SU-DHL-6 (cell line): ENCODE results near the gene RAB31.

Experiments used
- H2AFZ ChIP-seq: fragments of 200-600 bp; sonication (generic); 2 replicates; pipeline ENCODE4 v1.6.1; 2014; ENCODE audit warnings: low read depth, mild to moderate bottlenecking, moderate library complexity, mixed read lengths, antibody characterized with exemption, low read length; ENCODE audit not compliant: severe bottlenecking
- H3F3A ChIP-seq: fragments of 200-600 bp; shearing (Covaris generic); 2 replicates; pipeline ENCODE4 v1.6.0; 2016; ENCODE audit warnings: antibody characterized with exemption, mild to moderate bottlenecking; ENCODE audit not compliant: insufficient read depth
- H3K27ac ChIP-seq: fragments of 200-600 bp; sonication (generic); 2 replicates; pipeline ENCODE4 v1.5.1; 2016; ENCODE audit warnings: low read depth, mild to moderate bottlenecking, low read length, moderate library complexity, mixed read lengths
- H3K27me3 ChIP-seq: fragments of 200-600 bp; sonication (generic), shearing (Covaris generic); 2 replicates; pipeline ENCODE4 v1.6.0; 2014; ENCODE audit warnings: mild to moderate bottlenecking, low read length
- H3K36me3 ChIP-seq: fragments of 200-600 bp; sonication (generic); 2 replicates; pipeline ENCODE4 v1.6.1; 2014; ENCODE audit warnings: mild to moderate bottlenecking, low read length, mixed read lengths
- H3K4me2 ChIP-seq: fragments of 300-600, 200-600 bp; shearing (Covaris generic), sonication (generic); 2 replicates; pipeline ENCODE4 v1.6.0; 2014; ENCODE audit warnings: low read length, low read depth, mild to moderate bottlenecking; ENCODE audit not compliant: poor library complexity, severe bottlenecking
- H3K4me3 ChIP-seq: fragments of 200-600 bp; sonication (generic); 2 replicates; pipeline ENCODE4 v1.5.1; 2014; ENCODE audit warnings: antibody characterized with exemption, low read length, mild to moderate bottlenecking, mixed read lengths; ENCODE audit not compliant: insufficient read depth, poor library complexity, severe bottlenecking
- H3K79me2 ChIP-seq: fragments of 200-600 bp; sonication (generic); 2 replicates; pipeline ENCODE4 v1.6.1; 2014; ENCODE audit warnings: mild to moderate bottlenecking, low read length, moderate library complexity; ENCODE audit not compliant: insufficient read depth
- H3K9ac ChIP-seq: fragments of 200-600 bp; sonication (generic); 2 replicates; pipeline ENCODE4 v1.7.0; 2014; ENCODE audit warnings: mild to moderate bottlenecking, low read length
- H3K9me2 ChIP-seq: fragments of 200-600 bp; sonication (generic); replicated peaks from 2 replicates; pipeline ENCODE4 v1.6.1; 2014; ENCODE audit warnings: low read length; ENCODE audit not compliant: insufficient read depth
- H3K9me3 ChIP-seq: fragments of 200-600 bp; sonication (generic); 2 replicates; pipeline ENCODE4 v1.6.1; 2014; ENCODE audit warnings: low read length, mixed read lengths; ENCODE audit not compliant: insufficient read depth
- H4K20me1 ChIP-seq: fragments of 200-600 bp; sonication (generic); 2 replicates; pipeline ENCODE4 v1.6.1; 2014; ENCODE audit warnings: low read depth, mild to moderate bottlenecking, antibody characterized with exemption, low read length, moderate library complexity, mixed read lengths
- CTCF ChIP-seq: fragments of 200-600 bp; sonication (generic); IDR thresholded peaks from one replicate; pipeline ENCODE4 v1.5.1; 2017; ENCODE audit warnings: antibody characterized with exemption, mild to moderate bottlenecking, low read length, moderate library complexity; ENCODE audit not compliant: insufficient read depth, poor library complexity, severe bottlenecking
- EZH2phosphoT487 ChIP-seq: fragments of 200-600 bp; sonication (generic), shearing (Covaris generic); conservative IDR thresholded peaks from 2 replicates; pipeline ENCODE4 v1.6.1; 2018; ENCODE audit warnings: mild to moderate bottlenecking, antibody characterized with exemption, low read length, moderate library complexity, mixed read lengths

The RAB31 gene

DNA sequence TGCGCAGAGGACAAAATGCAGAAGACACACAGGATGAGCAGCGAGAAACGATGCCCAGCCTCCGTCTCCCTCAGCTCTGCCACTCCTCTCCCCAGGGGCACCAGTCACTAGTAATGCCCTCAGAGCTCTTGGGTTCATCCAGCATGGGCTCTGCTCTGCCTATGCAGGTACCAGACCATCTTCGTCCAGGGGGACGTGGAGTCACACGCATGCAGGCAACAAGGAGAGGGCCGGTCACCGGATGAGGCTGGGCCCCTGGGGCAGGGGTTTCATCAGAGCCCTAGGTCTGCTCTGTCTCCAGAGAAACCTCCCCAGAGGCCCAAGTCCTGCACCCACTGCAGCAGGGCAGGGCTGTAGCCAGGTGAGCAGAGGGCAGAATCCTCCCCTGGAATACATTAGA lies 23.9 kb downstream of the RAB31 start:
- H2AFZ ChIP-seq, result no peak overlapping the region
- no peak overlapping the region for H3K4me2 ChIP-seq
- no peaks in the 10 kb centered on the region for H3K9me2 ChIP-seq
- H3K36me3 ChIP-seq, result no peaks in the 10 kb centered on the region
- H3K27ac ChIP-seq, result no peak overlapping the region
- H3K4me3 ChIP-seq, result no peak overlapping the region
- no peak overlapping the region for H3K9ac ChIP-seq
- H3K27me3 ChIP-seq, result no peaks in the 10 kb centered on the region
- no peaks in the 10 kb centered on the region for H3F3A ChIP-seq
- TF ChIP-seq CTCF, result no peak
- no peak for TF ChIP-seq EZH2phosphoT487
- H3K9me3 ChIP-seq, result no peaks in the 10 kb centered on the region
- H4K20me1 ChIP-seq, result no peaks in the 10 kb centered on the region
- H3K79me2 ChIP-seq, result no peaks in the 10 kb centered on the region

GRCh38 chr18:9734189-9734588 lies 26.1 kb downstream of the RAB31 start:
- H3K9me2 ChIP-seq, result no peaks in the 10 kb centered on the region
- H3K27ac ChIP-seq, result no peak overlapping the region
- no peak overlapping the region for H3K4me3 ChIP-seq
- no peak overlapping the region for H3K9ac ChIP-seq
- H3K27me3 ChIP-seq, result no peaks in the 10 kb centered on the region
- no peaks in the 10 kb centered on the region for H3K9me3 ChIP-seq
- no peak overlapping the region for H2AFZ ChIP-seq
- no peaks in the 10 kb centered on the region for H3K36me3 ChIP-seq
- H3K79me2 ChIP-seq, result no peaks in the 10 kb centered on the region
- no peaks in the 10 kb centered on the region for H4K20me1 ChIP-seq
- no peak for TF ChIP-seq EZH2phosphoT487
- no peak for TF ChIP-seq CTCF
- no peak overlapping the region for H3K4me2 ChIP-seq
- no peaks in the 10 kb centered on the region for H3F3A ChIP-seq

DNA sequence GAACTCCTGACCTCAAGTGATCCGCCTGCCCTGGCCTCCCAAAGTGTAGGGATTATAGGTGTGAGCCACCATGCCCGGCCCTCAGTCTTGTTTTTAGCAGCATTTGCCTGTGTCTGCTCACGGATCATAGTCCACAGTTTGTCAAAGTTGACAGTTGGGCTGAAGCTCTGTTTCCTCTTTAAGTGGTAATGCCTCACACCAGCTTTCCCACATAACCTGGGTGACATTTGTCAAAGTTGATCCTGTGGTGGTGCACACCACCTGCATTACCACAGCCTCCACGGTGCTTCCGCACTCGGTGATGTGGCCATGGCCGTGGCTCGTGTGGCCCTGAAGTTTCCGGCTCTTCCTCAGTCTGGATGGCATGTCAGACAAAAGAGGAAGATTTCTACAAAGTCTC lies 27.1 kb downstream of the RAB31 start:
- Histone ChIP-seq H3K4me2 (no peak overlapping the region), H4K20me1 (no peaks in the 10 kb centered on the region), H3K4me3 (no peak overlapping the region), H3K27ac (no peak overlapping the region), H3K9ac (no peak overlapping the region), H3K36me3 (no peaks in the 10 kb centered on the region), H3F3A (no peaks in the 10 kb centered on the region), H3K79me2 (no peaks in the 10 kb centered on the region), H2AFZ (no peak overlapping the region), H3K27me3 (no peaks in the 10 kb centered on the region), H3K9me3 (no peaks in the 10 kb centered on the region), H3K9me2 (no peaks in the 10 kb centered on the region)
- TF ChIP-seq CTCF (no peak), EZH2phosphoT487 (no peak)

DNA sequence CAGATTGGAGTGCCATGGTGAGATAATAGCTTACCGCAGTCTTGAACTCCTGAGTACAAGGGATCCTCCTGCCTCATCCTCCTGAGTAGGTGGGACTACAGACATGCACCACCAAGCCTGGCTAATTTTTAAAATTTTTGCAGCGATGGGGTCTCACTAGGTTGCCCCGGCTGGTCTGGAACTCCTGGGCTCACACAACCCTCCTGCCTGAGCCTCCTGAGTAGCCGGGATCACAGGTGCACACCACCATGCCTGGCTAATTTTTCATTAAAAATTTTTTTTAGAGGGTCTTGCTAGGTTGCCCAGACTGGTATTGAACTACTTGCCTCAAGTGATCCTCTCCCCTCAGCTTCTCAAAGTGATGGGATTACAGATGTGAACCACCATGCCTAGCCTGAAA lies 27.8 kb downstream of the RAB31 start:
- no peak overlapping the region for H3K4me3 ChIP-seq
- H3F3A ChIP-seq, result no peaks in the 10 kb centered on the region
- H3K4me2 ChIP-seq, result no peak overlapping the region
- no peak overlapping the region for H2AFZ ChIP-seq
- no peak overlapping the region for H3K9ac ChIP-seq
- H3K9me2 ChIP-seq, result no peaks in the 10 kb centered on the region
- H3K9me3 ChIP-seq, result no peaks in the 10 kb centered on the region
- no peak overlapping the region for H3K27ac ChIP-seq
- H4K20me1 ChIP-seq, result no peaks in the 10 kb centered on the region
- H3K27me3 ChIP-seq, result no peaks in the 10 kb centered on the region
- H3K36me3 ChIP-seq, result no peaks in the 10 kb centered on the region
- TF ChIP-seq EZH2phosphoT487, result no peak
- TF ChIP-seq CTCF, result no peak
- H3K79me2 ChIP-seq, result no peaks in the 10 kb centered on the region
